IgD-negative memory B cell (primary cell): ENCODE results near the gene GTF2I. TPM values are rescaled to one million over a fixed set of nuclear protein-coding genes. Genes with fewer than 3 reads are reported as not detected.
"Not testable (repeated sequence)": the region's sequence is repeated elsewhere in the genome, so short reads cannot be mapped to it uniquely, and the experiment has no call there.

ENCODE experiments used
- H3K27ac Mint-ChIP-seq, 3 donors: one replicate each; pipeline ENCODE4 v1.8.0; 2020 to 2022; ENCODE audit warnings: mild to moderate bottlenecking in 3 of 3, mixed read lengths in 3 of 3, moderate library complexity in 1 of 3
- H3K27me3 Mint-ChIP-seq: one replicate; pipeline ENCODE4 v1.8.0; 2021; ENCODE audit warnings: mixed read lengths
- H3K36me3 Mint-ChIP-seq: one replicate; pipeline ENCODE4 v1.8.0; 2020; ENCODE audit warnings: mild to moderate bottlenecking, mixed read lengths
- H3K4me1 Mint-ChIP-seq, 3 donors: one replicate each; pipeline ENCODE4 v1.8.0; 2020 to 2022; ENCODE audit warnings: mixed read lengths in 3 of 3, mild to moderate bottlenecking in 1 of 3
- H3K4me3 Mint-ChIP-seq, 4 donors: one replicate each; pipeline ENCODE4 v1.8.0; 2020 to 2022; ENCODE audit warnings: mild to moderate bottlenecking in 4 of 4, mixed read lengths in 4 of 4, moderate library complexity in 3 of 4
- H3K9me3 Mint-ChIP-seq, 3 donors: one replicate each; pipeline ENCODE4 v1.8.0; 2020 to 2021; ENCODE audit warnings: mixed read lengths in 3 of 3, mild to moderate bottlenecking in 1 of 3
- polyA plus RNA-seq: library from polyadenylated mRNA; unstranded; fragments of 300-500 nt; fragmentation: Illumina TruSeq; gene quantifications from one replicate; pipeline ENCODE4 v1.2.3, GENCODE V29; 2021

Gene GTF2I
- polyA plus RNA-seq, 1 donor from 2014 or later: 81.5 TPM

- H3K27ac Mint-ChIP-seq: no peak overlapping the region
- peaks cover 0 to 1% (median 0%) of the 10 kb centered on the region in 3 donors for H3K4me1 Mint-ChIP-seq
- peaks cover 3% of the 10 kb centered on the region for H3K36me3 Mint-ChIP-seq
- H3K4me3 Mint-ChIP-seq: no peak overlapping the region
- H3K9me3 Mint-ChIP-seq: peaks cover 0 to 2% (median 0%) of the 10 kb centered on the region in 3 donors
- H3K27me3 Mint-ChIP-seq: no peaks in the 10 kb centered on the region
These were observed 60.4 kb downstream of the GTF2I start for GRCh38 chr7:74717889-74718288.

GRCh38 chr7:74718336-74718735 is 60.8 kb downstream of the GTF2I start:
- Mint-ChIP-seq H3K36me3 (peaks cover 1% of the 10 kb centered on the region), H3K27ac (no peak overlapping the region), H3K4me1 (peaks cover 0 to 1% (median 0%) of the 10 kb centered on the region in 3 donors), H3K9me3 (peaks cover 0 to 2% (median 0%) of the 10 kb centered on the region in 3 donors), H3K27me3 (no peaks in the 10 kb centered on the region), H3K4me3 (no peak overlapping the region)

DNA sequence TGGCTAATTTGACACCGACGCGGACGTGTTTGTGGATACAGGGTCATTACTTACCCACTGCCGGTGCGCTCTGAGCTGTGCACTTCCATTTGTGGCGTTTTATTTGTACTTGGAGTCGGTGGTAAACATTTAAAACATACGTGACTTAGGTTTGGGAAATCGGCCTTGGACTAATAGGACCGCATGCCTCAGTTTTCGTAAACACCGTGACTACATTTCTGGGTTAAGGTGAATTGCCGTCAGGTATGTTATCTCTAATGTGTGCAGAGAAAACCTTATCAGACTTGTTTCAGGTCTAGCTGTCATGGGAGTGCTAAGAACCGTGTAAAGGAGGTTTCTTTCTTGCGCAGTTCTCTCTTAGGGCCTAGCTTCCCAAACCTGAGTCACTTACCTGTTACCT is 64.6 kb downstream of the GTF2I start:
- Mint-ChIP-seq H3K27ac (peak overlapping the region in 2 of 3 donors; percentile 28 to 89), H3K27me3 (no peaks in the 10 kb centered on the region), H3K4me3 (no peak overlapping the region), H3K9me3 (no peaks in the 10 kb centered on the region), H3K4me1 (peaks cover 0 to 5% (median 0%) of the 10 kb centered on the region in 3 donors), H3K36me3 (no peaks in the 10 kb centered on the region)

DNA sequence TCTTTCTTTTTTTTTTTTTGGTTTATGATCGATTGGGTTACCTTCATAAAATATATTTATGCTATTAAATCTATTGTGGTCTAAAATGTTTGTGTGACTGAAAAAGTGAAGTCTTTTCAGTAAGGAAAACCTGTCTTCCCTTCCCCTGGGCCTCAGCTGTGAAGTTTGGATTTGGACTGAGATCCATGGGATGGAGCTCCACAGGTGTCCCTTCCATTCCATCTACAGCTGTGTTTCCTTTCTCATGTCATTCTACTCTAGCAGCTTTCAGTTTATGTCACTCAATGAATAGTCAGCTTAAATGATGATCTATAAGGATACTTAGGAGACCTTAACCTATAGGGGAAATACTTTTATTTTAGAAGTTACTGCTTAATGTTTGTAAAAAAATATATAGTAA is 68.3 kb downstream of the GTF2I start:
- Mint-ChIP-seq H3K27ac (no peak overlapping the region), H3K27me3 (no peaks in the 10 kb centered on the region), H3K4me3 (no peak overlapping the region), H3K36me3 (no peaks in the 10 kb centered on the region), H3K9me3 (no peaks in the 10 kb centered on the region), H3K4me1 (peaks cover 0 to 4% (median 0%) of the 10 kb centered on the region in 3 donors)

DNA sequence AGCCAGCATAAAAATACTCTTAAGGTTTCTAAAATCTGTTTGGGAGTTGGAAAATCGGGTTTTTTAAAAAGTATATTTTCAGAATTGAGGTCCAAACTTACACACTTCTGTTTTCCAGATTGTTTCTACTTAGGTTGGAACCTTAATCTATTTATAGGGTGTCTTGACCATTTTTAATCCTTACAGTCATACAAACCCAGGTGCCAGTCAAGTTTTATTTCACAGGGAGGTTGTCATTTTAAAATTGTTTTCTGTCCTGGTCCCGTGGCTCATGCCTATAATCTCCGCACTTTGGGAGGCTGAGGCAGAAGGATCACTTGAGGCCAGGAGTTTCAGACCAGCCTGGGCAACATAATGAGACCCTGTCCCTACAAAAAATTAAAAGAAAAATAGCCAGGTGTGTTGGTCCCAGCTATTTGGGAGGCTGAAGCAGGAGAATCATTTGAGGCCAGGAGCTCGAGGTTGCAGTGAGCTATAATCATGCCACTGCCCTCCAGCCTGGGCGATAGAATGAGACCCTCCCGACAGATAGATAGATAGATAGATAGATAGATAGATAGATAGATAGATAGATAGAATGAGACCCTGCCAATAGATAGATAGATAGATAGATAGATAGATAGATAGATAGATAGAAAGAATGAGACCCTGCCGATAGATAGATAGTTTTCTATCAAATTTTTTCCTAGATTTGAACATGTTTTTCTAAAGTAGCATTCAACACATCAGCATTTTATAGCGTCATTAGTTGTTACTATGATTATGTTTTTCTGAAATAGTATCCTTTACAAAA is 69.0 kb downstream of the GTF2I start:
- Mint-ChIP-seq H3K27me3 (no peaks in the 10 kb centered on the region), H3K4me1 (peaks cover 0 to 4% (median 0%) of the 10 kb centered on the region in 3 donors), H3K4me3 (no peak overlapping the region), H3K9me3 (no peaks in the 10 kb centered on the region), H3K27ac (peak overlapping the region in 2 of 3 donors; percentile 49 to 71), H3K36me3 (no peaks in the 10 kb centered on the region)

DNA sequence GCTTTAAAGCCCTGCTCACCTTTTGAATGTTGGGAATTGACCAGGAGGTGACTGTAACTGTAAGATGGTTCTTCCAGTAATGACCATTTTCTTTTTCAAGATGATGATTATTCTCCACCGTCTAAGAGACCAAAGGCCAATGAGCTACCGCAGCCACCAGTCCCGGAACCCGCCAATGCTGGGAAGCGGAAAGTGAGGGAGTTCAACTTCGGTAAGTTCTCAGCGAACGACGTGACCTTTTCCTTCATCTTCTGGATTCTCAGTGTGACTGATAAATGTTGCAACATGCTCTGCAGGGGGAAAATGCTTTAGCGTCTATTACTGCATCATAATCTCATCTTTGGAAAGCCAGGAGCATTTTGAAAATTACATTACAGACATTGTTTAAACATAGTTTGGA is 71.2 kb downstream of the GTF2I start:
- H3K4me3 Mint-ChIP-seq, H3K27me3 Mint-ChIP-seq, H3K27ac Mint-ChIP-seq, H3K4me1 Mint-ChIP-seq, H3K36me3 Mint-ChIP-seq, H3K9me3 Mint-ChIP-seq: not testable (repeated sequence)

GRCh38 chr7:74730186-74730585 is 72.7 kb downstream of the GTF2I start:
- H3K4me3 Mint-ChIP-seq, H3K4me1 Mint-ChIP-seq, H3K9me3 Mint-ChIP-seq, H3K27ac Mint-ChIP-seq, H3K27me3 Mint-ChIP-seq, H3K36me3 Mint-ChIP-seq: not testable (repeated sequence)

DNA sequence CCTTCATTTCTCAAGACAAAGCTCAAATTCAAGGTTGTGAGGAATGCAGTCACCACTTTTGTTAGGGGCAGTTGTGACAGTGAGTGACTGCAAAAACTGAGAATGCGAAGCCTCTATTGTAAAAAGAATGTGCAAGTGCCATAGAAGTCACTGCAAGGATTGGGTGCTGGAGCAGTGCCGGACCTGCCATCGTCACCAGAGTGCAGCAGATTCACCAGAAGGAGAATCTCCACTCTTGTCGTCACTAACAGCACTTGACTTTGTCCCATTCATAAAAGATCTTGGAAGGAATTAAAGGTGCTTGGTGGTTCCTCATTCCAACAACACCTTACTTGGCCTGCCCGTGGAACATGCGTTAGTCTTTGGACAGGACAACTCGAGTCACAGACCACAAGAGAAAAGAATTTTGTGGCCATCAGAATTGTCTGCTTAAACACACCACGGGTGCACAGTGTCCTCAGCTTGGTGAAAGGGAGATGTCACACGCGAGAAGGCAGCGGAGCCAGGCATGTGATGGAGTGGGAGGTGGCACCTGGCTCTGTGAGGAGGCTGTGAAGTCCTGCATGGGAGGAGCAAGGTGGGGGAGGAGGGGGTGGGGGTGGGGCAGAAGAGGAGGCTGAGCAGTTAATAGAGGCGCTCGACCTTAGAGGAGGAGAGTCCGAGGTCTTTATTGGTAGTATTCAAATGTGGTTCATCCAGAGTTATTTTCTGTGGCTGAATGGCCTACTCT is 82.6 kb downstream of the GTF2I start:
- H3K4me3 Mint-ChIP-seq, H3K27ac Mint-ChIP-seq, H3K9me3 Mint-ChIP-seq, H3K27me3 Mint-ChIP-seq, H3K4me1 Mint-ChIP-seq, H3K36me3 Mint-ChIP-seq: not testable (repeated sequence)

DNA sequence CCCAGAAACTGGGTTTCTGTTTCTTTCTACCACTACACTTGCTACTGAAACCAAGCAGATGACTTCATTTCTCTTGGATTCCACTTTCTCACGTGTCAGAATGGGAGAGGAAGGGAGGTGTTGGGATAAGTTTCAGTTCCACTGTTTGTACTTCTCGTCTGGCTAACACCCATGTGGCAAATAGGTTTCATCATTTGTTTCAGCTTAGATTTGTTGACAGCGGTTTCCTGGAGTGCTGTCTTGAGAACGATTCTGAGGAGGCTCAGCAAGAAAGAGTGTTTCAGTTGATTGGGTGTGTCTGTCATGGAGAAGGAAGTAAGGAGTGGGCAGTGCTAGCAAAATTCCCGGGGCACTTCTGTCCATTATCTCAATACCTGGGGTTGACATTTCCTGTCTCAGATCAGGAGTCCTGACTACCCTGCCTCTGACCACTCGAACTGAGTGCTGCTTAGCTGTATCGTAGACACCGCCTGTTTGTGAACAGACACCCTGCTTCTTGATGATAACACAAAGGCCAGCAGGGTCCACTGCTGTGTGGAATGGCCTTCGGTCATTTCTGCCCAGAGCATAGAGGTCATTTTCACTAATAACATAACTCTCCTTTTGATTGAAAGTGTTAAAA is 86.5 kb downstream of the GTF2I start:
- not testable (repeated sequence) for H3K9me3 Mint-ChIP-seq, H3K36me3 Mint-ChIP-seq

GRCh38 chr7:74753921-74754482 is 96.5 kb downstream of the GTF2I start:
- not testable (repeated sequence) for H3K36me3 Mint-ChIP-seq, H3K27ac Mint-ChIP-seq, H3K4me3 Mint-ChIP-seq, H3K27me3 Mint-ChIP-seq, H3K9me3 Mint-ChIP-seq, H3K4me1 Mint-ChIP-seq

More for the DNA sequence above, 86.5 kb downstream of the GTF2I start:
- not testable (repeated sequence) for H3K4me3 Mint-ChIP-seq, H3K27ac Mint-ChIP-seq, H3K27me3 Mint-ChIP-seq, H3K4me1 Mint-ChIP-seq

- H3K27ac Mint-ChIP-seq, H3K9me3 Mint-ChIP-seq, H3K27me3 Mint-ChIP-seq, H3K4me1 Mint-ChIP-seq, H3K4me3 Mint-ChIP-seq, H3K36me3 Mint-ChIP-seq: not testable (repeated sequence)
These were observed 99.2 kb downstream of the GTF2I start for GRCh38 chr7:74756673-74757072.

DNA sequence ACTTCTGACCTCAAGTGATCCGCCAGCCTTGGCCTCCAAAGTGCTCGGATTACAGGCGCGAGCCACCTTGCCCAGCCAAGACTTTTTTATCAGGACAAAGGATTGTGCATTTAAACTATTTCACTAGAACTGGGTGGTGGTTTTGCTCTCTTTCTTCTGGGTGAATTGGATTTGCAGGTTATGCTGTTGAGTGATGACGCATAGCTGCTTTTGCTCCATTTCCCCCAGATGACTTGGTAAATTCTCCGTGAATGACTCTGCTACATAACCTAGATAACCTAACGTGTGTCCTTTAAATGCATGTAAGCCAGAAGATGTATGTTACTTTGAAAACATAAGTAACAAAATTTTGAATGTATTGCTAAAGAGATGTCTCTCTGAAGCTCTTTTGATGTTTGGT is 100.8 kb downstream of the GTF2I start:
- not testable (repeated sequence) for H3K27me3 Mint-ChIP-seq, H3K9me3 Mint-ChIP-seq, H3K27ac Mint-ChIP-seq, H3K36me3 Mint-ChIP-seq, H3K4me1 Mint-ChIP-seq, H3K4me3 Mint-ChIP-seq

DNA sequence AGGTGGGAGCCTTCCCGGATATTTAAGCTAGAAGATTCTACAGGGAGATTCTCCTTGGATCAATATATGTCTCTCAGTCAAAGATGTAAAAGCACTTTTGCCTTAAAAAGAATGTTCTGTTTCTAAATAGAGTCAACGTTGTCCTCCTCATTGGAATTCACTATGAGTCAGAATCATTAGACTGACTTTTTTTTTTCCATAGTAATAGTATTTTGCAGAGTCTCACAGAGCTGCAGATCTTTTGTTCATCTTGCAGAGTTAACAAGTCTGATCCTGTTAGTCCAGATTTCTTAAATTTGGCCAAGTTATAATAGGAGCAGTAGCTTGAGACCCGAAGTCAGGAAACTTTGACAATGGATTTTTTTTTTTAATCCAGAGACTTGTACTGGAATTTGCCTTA is 101.5 kb downstream of the GTF2I start:
- not testable (repeated sequence) for H3K36me3 Mint-ChIP-seq, H3K4me1 Mint-ChIP-seq, H3K27me3 Mint-ChIP-seq, H3K9me3 Mint-ChIP-seq, H3K27ac Mint-ChIP-seq, H3K4me3 Mint-ChIP-seq

DNA sequence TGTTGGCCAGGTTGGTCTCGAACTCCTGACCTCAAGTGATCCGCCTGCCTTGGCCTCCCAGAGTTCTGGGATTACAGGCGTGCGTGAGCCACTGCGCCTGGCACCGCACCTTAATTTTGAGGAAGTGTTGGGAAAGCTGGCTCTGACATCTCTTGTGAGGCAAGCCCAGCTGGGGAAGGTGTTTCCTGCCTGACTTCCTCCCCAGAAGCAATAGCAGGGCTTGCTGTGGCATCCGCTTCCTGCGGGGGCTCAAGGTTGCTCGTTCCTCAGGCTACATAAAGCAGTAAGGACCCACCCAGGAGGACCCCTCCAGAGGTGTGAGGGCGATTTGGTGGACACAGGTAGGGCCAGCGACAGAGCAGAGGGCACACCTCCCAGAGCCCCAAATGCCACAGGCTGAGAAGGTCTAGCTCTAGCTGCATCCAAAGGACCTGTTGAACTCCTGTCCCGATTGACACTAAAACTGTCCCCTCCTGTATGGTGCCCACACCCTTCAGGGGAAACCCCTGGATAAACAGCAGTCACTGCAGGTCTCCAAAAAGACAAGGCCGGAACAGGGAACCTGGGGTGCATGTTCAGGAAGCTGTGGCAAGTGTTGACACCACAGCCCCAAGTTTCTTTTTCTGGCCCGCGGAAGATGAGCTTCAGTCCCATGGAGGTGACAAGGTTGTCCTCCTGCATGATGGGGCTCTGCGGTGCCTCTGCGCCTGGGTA is 107.8 kb downstream of the GTF2I start:
- not testable (repeated sequence) for H3K4me1 Mint-ChIP-seq, H3K27me3 Mint-ChIP-seq, H3K9me3 Mint-ChIP-seq, H3K4me3 Mint-ChIP-seq, H3K36me3 Mint-ChIP-seq, H3K27ac Mint-ChIP-seq

GRCh38 chr7:74766509-74766908 is 109.0 kb downstream of the GTF2I start:
- H3K9me3 Mint-ChIP-seq, H3K36me3 Mint-ChIP-seq, H3K4me1 Mint-ChIP-seq, H3K4me3 Mint-ChIP-seq, H3K27ac Mint-ChIP-seq, H3K27me3 Mint-ChIP-seq: not testable (repeated sequence)
